Smooth muscle cell (in vitro differentiated cells): ENCODE measurements around the gene BOLA3. TPM values are rescaled to one million over a fixed set of nuclear protein-coding genes. Genes with fewer than 3 reads are reported as not detected.
"Not testable (repeated sequence)": the region's sequence is repeated elsewhere in the genome, so short reads cannot be mapped to it uniquely, and the experiment has no call there.

Source experiments
- DNase-seq: peaks from one replicate; lab custom pipeline; 2025; ENCODE audit not compliant: unreplicated experiment; lab: John Stamatoyannopoulos, UW
- H2AFZ ChIP-seq: fragments of 200-600 bp; sonication (generic); 2 replicates; pipeline ENCODE4 v1.6.0; 2016; ENCODE audit warnings: antibody characterized with exemption, low read depth, mild to moderate bottlenecking
- H3F3A ChIP-seq: fragments of 200-600 bp; sonication (generic); 2 replicates; pipeline ENCODE4 v1.6.0; 2017; ENCODE audit warnings: antibody characterized with exemption, low read depth
- H3K27ac ChIP-seq: fragments of 200-600 bp; sonication (generic); 2 replicates; pipeline ENCODE4 v1.5.1; 2016; ENCODE audit warnings: low read depth, mild to moderate bottlenecking
- H3K27me3 ChIP-seq: fragments of 200-600 bp; sonication (generic); 2 replicates; pipeline ENCODE4 v1.6.1; 2016; ENCODE audit warnings: low read depth, mild to moderate bottlenecking
- H3K36me3 ChIP-seq: fragments of 200-600 bp; sonication (generic); 2 replicates; pipeline ENCODE4 v1.5.1; 2016; ENCODE audit warnings: low read depth
- H3K4me1 ChIP-seq: fragments of 200-600 bp; sonication (generic); 2 replicates; pipeline ENCODE4 v1.5.1; 2016; ENCODE audit warnings: low read depth
- H3K4me2 ChIP-seq: fragments of 200-600 bp; sonication (generic); 2 replicates; pipeline ENCODE4 v1.6.0; 2016; ENCODE audit warnings: mild to moderate bottlenecking
- H3K4me3 ChIP-seq: fragments of 200-600 bp; sonication (generic); 2 replicates; pipeline ENCODE4 v1.5.1; 2016; ENCODE audit warnings: mild to moderate bottlenecking
- H3K79me2 ChIP-seq: fragments of 200-600 bp; sonication (generic); 2 replicates; pipeline ENCODE4 v1.6.0; 2016; ENCODE audit warnings: low read depth, mild to moderate bottlenecking
- H3K9ac ChIP-seq: fragments of 200-600 bp; sonication (generic); 2 replicates; pipeline ENCODE4 v1.6.0; 2016; ENCODE audit warnings: low read depth
- H3K9me3 ChIP-seq: fragments of 200-600 bp; sonication (generic); replicated peaks from 2 replicates; pipeline ENCODE4 v1.5.1; 2016; ENCODE audit warnings: low read depth
- H4K20me1 ChIP-seq: fragments of 200-600 bp; sonication (generic); 2 replicates; pipeline ENCODE4 v1.6.0; 2016; ENCODE audit warnings: low read depth
- CTCF ChIP-seq: fragments of 200-600 bp; sonication (generic); IDR thresholded peaks from 2 replicates; pipeline ENCODE4 v1.5.1; 2017; ENCODE audit warnings: borderline replicate concordance, mild to moderate bottlenecking, antibody characterized with exemption; ENCODE audit not compliant: insufficient read depth, poor library complexity, severe bottlenecking
- WGBS: methylation state at CpG from one replicate; pipeline ENCODE4 v1.1.7; 2016; ENCODE audit warnings: low lambda C conversion rate; 5-methylcytosine and 5-hydroxymethylcytosine counted together
- polyA plus RNA-seq: library from polyadenylated mRNA; unstranded; fragments of >200 nt; fragmentation: Nextera tagmentation; extraction: Ambion mirVana; gene quantifications from 2 replicates; pipeline ENCODE4 v1.2.1, GENCODE V29; 2016
- total RNA-seq: library from RNA; depleted of rRNA; stranded (reverse); fragments of >200 nt; gene quantifications from 2 replicates; pipeline ENCODE4 v1.2.3, GENCODE V29; 2014

Gene BOLA3
- total and polyA plus RNA-seq, 2 experiments from 2014 or later = 87.5 to 93.8 TPM

DNA sequence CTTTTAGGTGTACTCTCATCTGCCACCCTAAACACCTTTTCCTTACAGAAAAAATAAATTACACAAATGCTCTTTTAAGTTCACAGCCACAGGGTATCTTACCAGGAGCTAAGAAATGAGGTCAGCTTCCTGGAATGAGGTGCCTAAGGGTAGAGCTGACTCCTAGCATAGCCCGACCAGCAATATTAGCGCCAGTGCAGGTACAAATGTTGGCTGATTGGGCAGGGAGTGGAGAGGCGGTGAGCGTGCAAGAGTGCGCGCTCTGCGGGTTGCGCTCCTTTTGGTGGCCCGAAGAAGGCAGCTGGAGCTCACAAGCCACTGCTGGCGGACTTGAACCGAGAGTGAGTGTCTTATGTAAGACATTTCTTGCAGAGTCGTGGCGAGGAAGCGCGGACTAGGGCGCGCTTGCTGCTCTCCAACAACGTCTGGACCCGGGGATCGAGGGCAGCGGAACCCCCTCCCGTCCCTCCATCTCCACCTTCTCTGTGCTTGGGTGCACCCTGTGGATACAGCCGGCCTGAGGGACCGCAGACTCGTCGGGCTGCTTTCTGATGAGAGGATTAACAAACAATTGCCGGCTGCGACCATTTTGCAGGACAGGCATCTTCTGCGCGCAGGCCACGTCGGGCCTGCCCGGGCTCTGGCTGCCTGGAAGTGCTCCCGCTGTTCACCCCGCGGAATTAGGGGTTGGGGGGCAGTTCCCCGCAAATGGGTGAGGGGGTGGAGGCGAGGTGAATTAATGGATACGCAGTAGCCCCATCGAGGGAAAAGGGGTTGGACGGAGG lies 17.3 kb downstream of the BOLA3 start:
- DNase-seq = no peak
- Histone ChIP-seq H3K36me3 (no peaks in the 10 kb centered on the region), H3F3A (no peaks in the 10 kb centered on the region), H3K27me3 (no peaks in the 10 kb centered on the region), H3K4me2 (no peak overlapping the region), H3K9ac (no peak overlapping the region), H2AFZ (no peak overlapping the region), H4K20me1 (no peaks in the 10 kb centered on the region), H3K79me2 (no peaks in the 10 kb centered on the region), H3K4me1 (no peaks in the 10 kb centered on the region), H3K9me3 (no peaks in the 10 kb centered on the region), H3K4me3 (no peak overlapping the region), H3K27ac (no peak overlapping the region)
- no peak for TF ChIP-seq CTCF
- 90% methylated on average over 34 of the region's 41 CpGs for WGBS

DNA sequence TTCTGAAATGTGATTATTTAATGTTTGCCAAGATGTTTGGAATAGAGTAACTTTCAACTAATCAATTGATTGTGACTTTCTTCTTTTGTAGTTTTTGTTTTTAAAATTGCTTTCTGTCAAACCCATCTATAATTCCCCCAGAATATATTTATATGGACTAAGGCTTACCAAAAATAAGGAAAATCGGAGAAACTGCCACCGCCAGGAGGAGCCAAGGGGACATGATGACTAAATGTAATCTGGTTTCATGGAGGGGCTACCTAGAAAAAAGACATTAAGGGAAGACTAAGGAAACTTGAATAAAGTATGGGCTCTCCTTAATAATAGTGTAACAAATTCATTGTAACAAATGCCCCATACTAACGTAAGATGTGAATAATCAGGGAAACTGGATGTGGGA lies 19.5 kb downstream of the BOLA3 start:
- Histone ChIP-seq H4K20me1 (no peaks in the 10 kb centered on the region), H2AFZ (no peak overlapping the region), H3K79me2 (no peaks in the 10 kb centered on the region), H3F3A (no peaks in the 10 kb centered on the region), H3K27me3 (no peaks in the 10 kb centered on the region), H3K36me3 (no peaks in the 10 kb centered on the region), H3K9ac (no peak overlapping the region), H3K27ac (no peak overlapping the region), H3K4me3 (no peak overlapping the region), H3K9me3 (no peaks in the 10 kb centered on the region), H3K4me1 (no peaks in the 10 kb centered on the region), H3K4me2 (no peak overlapping the region)
- no peak for DNase-seq
- WGBS = 55% methylated on average over 3 of the region's 3 CpGs
- TF ChIP-seq CTCF = peak; percentile 33

DNA sequence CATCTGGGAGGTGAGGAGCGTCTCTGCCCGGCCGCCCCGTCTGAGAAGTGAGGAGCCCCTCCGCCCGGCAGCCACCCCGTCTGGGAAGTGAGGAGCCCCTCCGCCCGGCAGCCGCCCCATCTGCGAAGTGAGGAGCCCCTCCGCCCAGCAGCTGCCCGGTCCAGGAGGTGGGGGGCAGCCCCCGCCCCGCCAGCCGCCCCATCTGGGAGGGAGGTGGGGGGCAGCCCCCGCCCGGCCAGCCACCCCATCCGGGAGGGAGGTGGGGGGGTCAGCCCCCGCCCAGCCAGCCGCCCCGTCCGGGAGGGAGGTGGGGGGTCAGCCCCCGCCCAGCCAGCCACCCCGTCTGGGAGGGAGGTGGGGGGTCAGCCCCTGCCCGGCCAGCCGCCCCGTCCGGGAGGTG lies 23.8 kb downstream of the BOLA3 start:
- not testable (repeated sequence) for H3K4me2 ChIP-seq, H4K20me1 ChIP-seq, H3K79me2 ChIP-seq, H3K4me1 ChIP-seq, H3K27ac ChIP-seq, DNase-seq, H3K27me3 ChIP-seq, H3K9ac ChIP-seq, H3K36me3 ChIP-seq, H3F3A ChIP-seq, H2AFZ ChIP-seq, H3K9me3 ChIP-seq, H3K4me3 ChIP-seq
- 98% methylated on average over 6 of the region's 29 CpGs for WGBS

DNA sequence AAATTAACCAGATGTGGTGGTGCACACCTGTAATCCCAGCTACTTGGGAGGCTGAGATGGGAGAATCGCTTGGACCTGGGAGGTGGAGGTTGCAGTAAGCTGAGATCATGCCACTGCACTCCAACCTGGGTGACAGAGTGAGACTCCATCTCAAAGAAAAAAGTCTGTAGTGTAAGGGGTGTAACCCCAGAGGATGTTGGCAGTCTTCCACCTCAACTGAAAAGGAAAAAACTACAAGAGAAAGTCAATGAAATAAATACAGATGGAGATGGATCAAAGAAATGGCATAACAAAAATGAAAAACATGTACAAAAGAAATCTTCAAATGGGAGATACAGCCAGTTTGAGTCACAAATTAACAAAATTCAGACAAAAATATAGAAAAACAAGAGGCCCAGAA lies 25.9 kb downstream of the BOLA3 start:
- not testable (repeated sequence) for H3K4me2 ChIP-seq, H3K4me1 ChIP-seq, H3K4me3 ChIP-seq, H3K27me3 ChIP-seq, H4K20me1 ChIP-seq, H3K36me3 ChIP-seq, H3K27ac ChIP-seq, H3K79me2 ChIP-seq, H2AFZ ChIP-seq, DNase-seq, H3K9me3 ChIP-seq, H3F3A ChIP-seq, H3K9ac ChIP-seq
- 92% methylated on average over 1 of the region's 1 CpG for WGBS
